NCI-H2081 treated with DMSO at 0.1 percent for 48 hours (cell line): Measurements from ENCODE around the gene KRTAP10-8.
"Not testable (repeated sequence)": the region's sequence is repeated elsewhere in the genome, so short reads cannot be mapped to it uniquely, and the experiment has no call there.

Experiments
- DNase-seq: peaks from one replicate; lab custom pipeline; 2025; lab: John Stamatoyannopoulos, UW

Gene KRTAP10-8

GRCh38 chr21:44599264-44600029 is 12.4 kb upstream of the KRTAP10-8 start:
- no peak for DNase-seq

GRCh38 chr21:44600118-44600978 is 11.5 kb upstream of the KRTAP10-8 start, which contains the start of gene KRTAP10-7:
Gene KRTAP10-7, plus strand, starts transcription at chr21:44600597. Its CDS starts 25 bp downstream, at chr21:44600622.
- DNase-seq = not testable (repeated sequence)

- not testable (repeated sequence) for DNase-seq
These were observed 10.8 kb upstream of the KRTAP10-8 start for GRCh38 chr21:44601091-44601490.

GRCh38 chr21:44601596-44602462 is 10.1 kb upstream of the KRTAP10-8 start:
- no peak for DNase-seq

- no peak for DNase-seq
These were observed 9.4 kb upstream of the KRTAP10-8 start for GRCh38 chr21:44602463-44602850.

- DNase-seq = no peak
These were observed 8.6 kb upstream of the KRTAP10-8 start for GRCh38 chr21:44603109-44603875.

- DNase-seq = no peak
These were observed 8.0 kb upstream of the KRTAP10-8 start for GRCh38 chr21:44603911-44604310.

GRCh38 chr21:44606495-44606894 is 5.4 kb upstream of the KRTAP10-8 start:
- no peak for DNase-seq

- no peak for DNase-seq
These were observed 2.7 kb upstream of the KRTAP10-8 start for GRCh38 chr21:44609193-44609592.

- not testable (repeated sequence) for DNase-seq
These were observed 1.6 kb upstream of the KRTAP10-8 start for GRCh38 chr21:44610157-44610843.

GRCh38 chr21:44611551-44611950 is 328 bp upstream of the KRTAP10-8 start:
- no peak for DNase-seq

- DNase-seq = no peak
These were observed 870 bp downstream of the KRTAP10-8 start for GRCh38 chr21:44612669-44613229.

- DNase-seq = no peak
These were observed 1.7 kb downstream of the KRTAP10-8 start for GRCh38 chr21:44613386-44614155.

GRCh38 chr21:44614161-44614631 is 2.3 kb downstream of the KRTAP10-8 start:
- DNase-seq = no peak

- DNase-seq = no peak
These were observed 3.1 kb downstream of the KRTAP10-8 start for GRCh38 chr21:44614961-44615391.

GRCh38 chr21:44615466-44615865 is 3.6 kb downstream of the KRTAP10-8 start:
- no peak for DNase-seq

GRCh38 chr21:44615911-44616590 is 4.2 kb downstream of the KRTAP10-8 start:
- no peak for DNase-seq

- no peak for DNase-seq
These were observed 4.7 kb downstream of the KRTAP10-8 start for GRCh38 chr21:44616591-44616926.

- DNase-seq = no peak
These were observed 5.2 kb downstream of the KRTAP10-8 start for GRCh38 chr21:44617071-44617501.
